Inflammatory macrophage treated with lipopolysaccharide for 4 hours (primary cell): ENCODE data around the gene ZBTB7C.

Experiments used
- DNase-seq: peaks from one replicate; pipeline ENCODE4 v3.0.0-alpha.2; 2020

Gene ZBTB7C

GRCh38 chr18:48028696-48029095 is 380.5 kb downstream of the ZBTB7C start:
- DNase-seq: no peak

DNA sequence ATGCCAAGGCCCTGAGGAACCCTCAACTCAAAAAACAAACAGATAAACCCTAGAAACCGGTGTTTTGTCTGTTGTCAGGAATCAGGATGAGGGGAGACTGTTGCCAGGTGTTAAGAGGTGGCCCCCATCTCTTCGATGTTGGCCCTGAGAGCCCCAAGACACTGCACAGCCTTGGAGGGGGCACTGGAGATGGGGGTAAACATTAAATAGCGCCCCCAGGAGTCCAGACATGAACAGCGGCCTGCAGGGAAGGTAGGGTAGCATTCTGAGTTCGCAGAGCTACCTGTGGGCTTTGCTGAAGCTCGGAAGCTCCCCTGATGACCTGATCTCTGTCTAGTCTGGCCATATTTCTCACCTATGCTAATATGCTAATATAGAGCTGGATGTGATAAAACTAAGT is 381.1 kb downstream of the ZBTB7C start:
- DNase-seq: no peak

DNA sequence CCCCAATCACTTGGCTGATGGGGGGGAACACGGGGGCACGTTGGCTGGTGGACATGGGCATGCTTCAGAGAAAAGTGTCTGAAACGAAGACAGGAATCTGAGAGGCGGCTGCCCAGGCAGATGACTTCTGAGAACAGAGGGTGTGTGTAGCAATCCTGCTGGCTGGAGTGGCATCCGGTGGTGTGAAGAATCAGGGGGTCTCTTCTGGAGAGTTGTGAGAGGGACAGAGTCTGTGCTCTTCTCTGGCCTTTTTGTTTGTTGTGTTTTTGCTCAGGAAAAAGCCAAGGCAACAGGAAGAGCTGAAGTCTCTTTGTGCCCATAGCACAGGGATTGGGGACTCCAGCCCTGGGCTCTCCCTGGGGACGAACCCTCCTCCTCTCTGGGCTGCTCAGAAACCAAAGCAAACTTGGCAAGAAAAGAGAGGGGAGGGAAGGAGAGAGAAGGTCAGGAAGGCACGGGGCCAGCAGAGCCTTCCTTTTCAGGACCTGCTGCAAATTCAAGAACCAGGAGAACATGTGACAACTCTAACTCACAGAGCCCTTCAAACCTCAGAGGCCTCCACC is 381.7 kb downstream of the ZBTB7C start:
- DNase-seq: no peak

DNA sequence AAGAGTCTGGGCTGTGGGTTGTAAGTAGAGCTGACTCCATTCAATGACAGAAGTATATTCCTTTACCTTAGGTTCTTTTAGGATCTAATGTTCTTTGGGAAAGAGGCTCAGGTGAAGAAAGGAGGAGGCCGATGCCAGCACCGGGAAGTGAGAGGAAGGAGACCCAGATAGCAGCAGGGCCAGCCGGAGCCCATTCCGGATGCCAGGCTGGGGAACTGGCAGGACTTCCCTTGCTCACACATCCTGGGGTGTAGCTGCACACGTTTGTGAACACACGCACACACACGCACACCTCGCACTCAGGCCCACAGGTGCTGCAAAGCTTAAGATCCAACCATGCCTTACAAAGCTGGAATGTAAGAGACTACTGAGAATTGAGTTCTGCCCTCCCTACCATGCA is 383.0 kb downstream of the ZBTB7C start:
- DNase-seq: no peak

DNA sequence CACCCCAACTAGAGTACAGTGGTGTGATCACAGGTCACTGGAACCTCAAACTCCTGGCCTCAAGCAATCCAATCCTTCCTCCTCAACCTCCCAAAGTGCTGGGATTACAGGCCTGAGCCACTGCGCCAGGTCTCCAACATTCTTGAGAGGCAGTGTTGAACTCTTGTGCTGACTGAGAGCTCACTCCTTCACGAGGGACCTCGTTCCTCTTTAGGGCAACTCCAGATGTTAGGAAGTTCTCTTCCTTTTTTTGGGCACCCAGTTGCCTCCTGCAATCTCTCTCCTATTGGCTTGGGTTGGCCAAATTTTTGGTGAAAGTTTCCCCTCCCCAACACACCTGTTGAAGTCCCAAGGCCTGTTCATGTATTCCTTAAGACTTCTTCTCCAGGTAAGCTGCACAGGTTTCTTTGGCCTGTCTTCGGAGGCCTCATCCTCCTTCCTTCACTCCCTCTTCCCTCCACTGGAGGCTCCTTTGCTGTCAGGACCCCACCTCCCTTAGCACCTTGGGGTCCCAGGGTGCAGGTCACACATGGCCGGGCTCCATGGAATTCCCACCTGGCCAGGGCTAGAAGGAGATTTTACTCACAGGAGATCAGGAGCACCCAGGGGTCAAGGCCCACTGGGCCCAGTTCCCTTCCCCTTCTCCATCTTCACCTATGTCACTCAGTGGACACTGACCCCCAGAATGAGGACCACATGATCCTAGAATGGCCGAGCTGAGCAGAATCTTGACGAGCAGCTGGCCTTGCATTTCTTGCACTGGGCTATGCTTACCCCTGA is 384.1 kb downstream of the ZBTB7C start:
- DNase-seq: no peak

DNA sequence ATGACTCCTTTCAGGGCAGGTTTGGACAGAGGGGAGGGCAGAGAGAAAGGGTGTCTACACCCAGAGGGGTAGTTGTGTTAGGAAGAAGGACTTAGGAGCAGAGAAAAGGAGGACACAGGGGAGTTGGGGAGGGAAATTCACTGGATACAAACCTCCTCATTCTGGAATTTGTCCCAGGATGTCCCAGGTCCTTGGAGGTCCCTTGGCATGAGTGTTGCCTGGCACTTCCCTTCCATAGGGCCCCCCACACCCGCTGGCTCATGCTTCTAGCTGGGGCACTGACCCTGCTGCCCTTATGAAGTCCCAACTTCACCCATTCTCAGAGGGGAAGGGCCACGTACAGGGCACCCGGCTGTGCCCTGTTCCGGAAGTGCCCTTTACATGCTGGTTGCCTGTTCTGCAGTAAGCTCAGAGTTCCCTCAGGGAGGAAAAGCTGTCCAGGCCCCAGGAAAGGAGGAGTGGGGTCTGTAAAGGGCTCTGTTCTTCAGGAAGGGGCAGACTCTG is 385.1 kb downstream of the ZBTB7C start:
- DNase-seq: no peak

DNA sequence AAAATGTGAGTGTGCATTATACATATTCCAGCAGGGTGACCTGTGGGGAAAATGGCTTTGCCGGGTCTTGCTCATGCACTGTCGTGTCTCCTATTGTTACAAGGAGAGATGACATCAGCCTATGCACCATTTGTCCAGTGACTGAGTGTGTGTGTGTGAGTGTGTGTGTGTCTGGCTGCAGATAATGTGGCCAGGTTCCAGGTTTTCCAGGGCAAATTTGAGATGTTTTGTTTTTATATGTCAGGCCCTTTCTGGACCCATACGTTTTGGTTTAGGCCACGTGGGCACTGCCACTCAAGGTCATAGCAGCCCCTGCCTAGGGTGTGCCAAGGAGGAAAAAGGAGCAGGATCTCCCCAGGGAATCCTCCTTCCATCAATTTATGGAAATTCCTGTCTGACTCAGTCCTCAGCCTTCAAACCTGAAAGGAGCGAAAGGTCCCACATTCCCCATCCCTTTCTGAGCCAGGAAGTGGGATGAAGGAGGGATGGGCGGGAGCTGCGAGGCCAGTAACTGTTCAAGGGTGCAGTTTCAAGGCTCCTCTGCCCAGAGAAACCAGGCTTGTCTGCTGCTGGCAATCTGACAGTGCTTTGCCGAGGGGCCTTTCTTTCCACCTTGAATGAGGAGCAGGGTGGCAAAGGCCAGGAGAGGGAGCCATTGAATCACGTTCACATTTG is 385.7 kb downstream of the ZBTB7C start:
- DNase-seq: peak; percentile 32

DNA sequence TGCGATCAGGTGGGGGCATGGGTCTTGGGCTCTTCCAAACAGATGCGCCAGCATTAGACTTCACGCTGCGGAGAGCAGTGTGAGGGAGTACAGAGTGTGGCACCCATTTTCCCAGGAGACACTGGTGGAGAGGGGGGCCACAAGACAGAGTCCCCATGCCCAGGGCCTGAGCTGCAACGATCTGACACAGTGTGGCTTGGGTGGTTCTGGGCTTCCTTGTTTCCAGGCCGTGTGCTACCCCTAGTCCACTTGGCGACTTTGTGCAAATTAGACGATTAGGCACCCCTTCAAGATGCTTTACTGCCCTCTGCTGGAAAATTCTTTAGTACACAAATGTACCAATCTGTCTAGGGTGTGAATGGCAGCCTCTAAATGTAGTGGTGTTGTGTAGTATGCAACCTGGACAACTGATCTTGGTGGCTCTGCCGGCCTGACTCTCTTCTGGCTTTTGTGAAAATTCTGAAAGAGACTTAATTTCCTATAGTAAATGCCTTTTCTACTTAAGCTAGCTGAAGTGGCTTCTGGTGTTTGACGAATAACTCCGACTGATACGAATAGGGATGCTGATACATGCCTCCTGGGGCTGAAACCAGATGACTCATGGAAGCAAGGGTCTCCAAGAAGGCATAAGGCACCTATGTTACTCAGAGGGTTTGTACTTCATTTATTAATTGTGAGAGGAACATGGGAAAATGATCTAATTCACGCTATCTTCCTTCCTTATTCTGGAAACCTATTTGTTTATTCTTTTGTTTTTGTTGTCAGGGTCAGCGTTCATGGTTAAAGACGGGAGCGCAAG is 386.5 kb downstream of the ZBTB7C start:
- DNase-seq: peak; percentile 84

GRCh38 chr18:48022021-48022420 is 387.2 kb downstream of the ZBTB7C start:
- DNase-seq: no peak

DNA sequence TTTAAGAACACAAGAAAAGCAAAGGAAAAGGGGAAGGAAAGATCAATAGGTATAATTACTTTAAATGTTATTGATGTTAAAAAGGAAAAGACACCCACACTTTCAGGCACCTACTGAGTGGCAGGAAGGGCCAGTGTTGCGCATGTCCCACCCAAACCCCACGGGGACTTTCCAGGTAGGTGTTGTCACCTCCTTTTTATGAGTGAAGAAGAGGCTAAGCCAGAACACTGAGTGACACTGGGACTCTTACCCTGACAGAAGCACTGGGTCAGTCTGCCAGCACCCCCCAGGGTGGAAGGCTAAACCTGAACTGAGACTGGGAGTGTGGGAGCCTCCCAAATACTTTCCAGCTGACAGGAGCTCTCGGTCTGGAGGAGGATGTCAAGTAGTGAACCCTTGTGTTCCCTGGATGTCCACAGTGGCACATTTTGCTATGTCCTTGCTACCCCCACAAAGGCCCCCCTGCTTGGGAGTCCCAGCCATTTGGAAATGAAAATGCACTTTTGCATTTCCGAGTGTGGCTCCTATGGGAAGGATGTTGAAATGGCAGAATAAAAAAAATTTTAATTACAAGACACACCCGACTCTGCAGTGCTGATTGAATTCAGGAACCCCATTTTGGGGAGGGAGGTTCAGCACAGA is 387.8 kb downstream of the ZBTB7C start:
- no peak for DNase-seq

GRCh38 chr18:48020337-48021250 is 388.6 kb downstream of the ZBTB7C start:
- DNase-seq: no peak

DNA sequence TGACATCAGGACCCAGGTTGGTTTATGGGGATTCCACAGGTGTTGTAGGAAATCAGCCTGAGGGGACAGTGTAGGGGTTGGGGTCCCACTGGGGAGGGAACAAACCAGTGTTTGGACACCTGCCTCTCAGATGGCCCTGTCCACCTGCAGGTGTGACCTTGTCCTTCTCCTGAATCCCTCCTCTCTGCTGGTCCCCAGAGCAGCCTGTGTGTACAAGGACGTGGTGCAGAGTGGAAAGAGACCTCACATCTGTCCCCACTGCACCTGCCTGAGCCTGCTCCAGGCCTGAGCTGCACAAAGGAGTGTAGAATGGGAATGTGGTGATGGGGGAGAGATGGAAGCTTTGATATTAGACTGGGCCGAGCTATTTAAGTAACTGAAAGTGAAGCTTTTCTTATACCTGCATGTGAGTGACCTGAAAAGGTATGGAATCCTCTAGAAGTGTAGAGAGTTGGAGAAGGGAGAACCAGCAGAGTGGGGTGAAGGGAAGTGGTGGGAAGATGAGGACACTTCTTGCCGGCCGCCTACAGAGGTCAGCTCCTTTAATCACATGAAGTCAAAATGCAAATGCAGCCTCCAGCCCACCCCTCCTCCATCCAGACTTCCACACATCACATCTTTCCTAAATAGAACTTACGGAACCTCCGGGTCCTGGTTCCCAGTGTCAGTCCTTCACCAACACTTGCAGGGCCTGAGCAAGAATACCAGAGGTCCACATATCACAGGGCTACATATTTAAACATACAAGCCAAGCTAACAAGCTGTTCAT is 389.4 kb downstream of the ZBTB7C start:
- peak; percentile 55 for DNase-seq

DNA sequence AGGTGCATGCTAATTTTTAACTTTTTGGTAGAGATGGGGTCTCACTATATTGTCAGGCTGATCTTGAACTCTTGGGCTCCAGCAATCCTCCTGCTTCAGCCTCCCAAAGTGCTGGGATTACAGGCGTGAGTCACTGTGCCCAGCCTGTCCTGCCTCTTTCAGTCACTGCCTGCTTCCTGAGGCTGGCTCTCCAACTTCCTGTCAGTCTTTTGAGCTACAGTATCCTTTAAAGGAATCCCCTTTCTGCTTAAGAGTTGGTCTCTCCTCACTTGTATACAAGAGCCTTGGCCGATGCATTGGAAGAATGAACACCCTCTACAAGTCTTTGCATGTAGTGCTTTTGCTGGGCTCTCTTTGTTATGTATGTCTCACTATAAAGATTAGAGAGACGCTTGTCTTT is 390.3 kb downstream of the ZBTB7C start:
- DNase-seq: peak; percentile 32

DNA sequence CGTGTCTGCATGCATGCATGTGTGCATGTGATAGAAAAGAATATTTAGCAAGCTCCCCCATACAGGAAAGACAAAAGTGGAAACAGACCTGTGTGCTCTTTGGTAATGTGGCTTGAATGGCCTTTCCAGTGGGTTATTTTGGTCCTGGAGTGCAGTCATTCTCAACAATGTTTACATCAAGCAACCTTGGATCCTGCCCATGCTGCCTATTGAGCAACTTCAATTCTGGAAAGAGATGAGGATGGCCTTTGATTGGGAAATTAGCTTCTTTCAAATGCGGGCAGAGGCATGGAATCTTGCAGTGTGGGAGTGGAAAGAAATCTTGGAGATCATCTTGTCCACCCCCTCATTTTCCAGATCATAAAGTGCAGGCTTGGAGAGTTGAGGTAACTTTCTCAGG is 391.5 kb downstream of the ZBTB7C start:
- DNase-seq: no peak

DNA sequence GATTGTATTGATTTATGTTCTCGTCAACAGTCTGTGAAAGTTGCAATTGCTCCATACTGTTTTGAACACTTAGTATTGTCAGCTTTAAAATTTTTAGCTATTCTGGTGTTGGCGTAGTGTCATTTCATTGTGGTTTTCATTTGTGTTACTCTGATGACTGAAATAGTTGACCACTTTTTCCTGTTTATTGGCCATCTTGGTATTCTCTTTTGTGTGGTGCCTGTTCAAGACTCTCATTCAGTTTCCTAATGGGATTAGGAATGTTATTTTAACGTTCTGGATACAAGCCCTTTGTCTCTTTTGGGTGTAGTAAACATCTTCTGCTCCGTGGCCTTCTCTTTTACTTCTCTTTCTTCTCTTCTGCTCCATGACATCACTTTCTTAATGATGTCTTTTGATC is 396.0 kb downstream of the ZBTB7C start:
- DNase-seq: no peak

DNA sequence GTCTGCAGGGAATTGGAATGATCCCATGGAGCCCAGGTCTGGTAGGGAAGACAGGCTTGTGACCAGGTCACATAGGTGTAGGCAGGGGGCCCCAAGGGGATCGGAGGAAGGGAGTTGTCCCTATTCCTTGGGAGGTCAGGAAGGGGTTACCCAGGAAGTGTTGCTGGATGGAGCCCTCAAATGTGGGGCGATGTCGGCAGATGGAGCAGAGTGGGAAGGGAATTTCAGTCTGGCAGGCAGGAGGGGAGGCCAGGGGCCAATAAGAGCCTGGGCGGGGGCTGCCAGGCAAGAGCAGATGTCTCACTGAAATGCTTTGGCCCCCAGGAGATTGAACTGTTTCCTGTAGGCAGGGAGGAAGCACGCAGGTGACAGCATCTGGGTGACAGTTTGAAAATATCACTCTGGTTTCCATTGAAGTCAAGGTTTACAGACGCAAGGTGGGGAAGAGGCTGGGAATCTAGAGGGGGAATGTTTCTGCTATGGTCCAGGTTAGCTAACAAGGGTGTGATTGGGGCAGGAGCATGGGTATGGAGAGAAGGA is 397.2 kb downstream of the ZBTB7C start:
- DNase-seq: no peak

GRCh38 chr18:48010264-48010663 is 398.9 kb downstream of the ZBTB7C start:
- no peak for DNase-seq

GRCh38 chr18:48009116-48009745 is 400.0 kb downstream of the ZBTB7C start:
- DNase-seq: no peak

DNA sequence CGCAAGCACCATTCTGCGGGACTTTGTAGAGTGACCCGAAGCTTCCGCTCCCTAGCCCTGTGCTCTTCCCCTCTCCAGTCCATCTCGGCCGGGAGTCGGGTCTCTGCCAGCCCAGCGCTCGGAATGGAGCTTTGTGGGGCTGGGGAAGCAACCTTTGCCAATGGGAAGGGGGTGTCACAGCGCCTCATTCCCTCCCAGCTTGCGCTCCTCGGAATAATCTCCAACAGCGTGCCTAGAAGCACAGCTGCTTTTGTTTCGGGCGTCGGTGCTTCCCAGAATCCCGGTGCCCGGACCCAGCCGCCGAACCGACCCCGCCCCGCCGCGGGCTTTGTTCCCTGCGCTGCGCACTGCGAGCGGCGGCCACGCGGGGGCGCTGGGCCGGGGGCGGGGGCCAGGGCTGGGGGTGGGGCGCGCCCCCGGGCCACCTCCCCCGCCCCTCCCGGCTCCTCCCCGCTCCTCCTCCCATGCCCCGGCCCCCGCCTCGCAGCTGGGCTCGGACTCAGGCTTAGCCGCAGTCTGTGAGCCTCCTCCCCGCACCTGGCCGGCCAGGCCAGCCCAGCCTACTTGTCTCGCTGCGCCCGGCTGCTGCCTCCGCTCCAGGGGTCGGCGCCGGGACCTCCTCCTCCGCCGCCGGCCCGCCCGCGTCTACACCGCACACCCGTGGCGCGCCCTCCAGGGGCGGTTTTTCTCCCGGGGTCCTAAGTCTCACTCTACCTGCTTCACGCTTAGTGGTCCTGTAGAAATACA is 401.1 kb downstream of the ZBTB7C start:
- DNase-seq: no peak
